Lower lobe of right lung (tissue), 2 donors: ENCODE data around the gene GSE1. TPM values are rescaled to one million over a fixed set of nuclear protein-coding genes. Genes with fewer than 3 reads are reported as not detected.

Source experiments
- ATAC-seq, 2 donors: fragments of 200-7000 bp; cut with Tn5 transposase; one replicate each; pipeline ENCODE4 v1.9.1; 2020 to 2022; ENCODE audit warnings: mild to moderate bottlenecking in 2 of 2, moderate library complexity in 2 of 2
- DNase-seq: peaks from one replicate; pipeline ENCODE4 v3.0.0-alpha.2; 2020
- H3K27ac ChIP-seq: fragments of 200-600 bp; one replicate; pipeline ENCODE4 v1.8.0; 2022
- H3K27me3 ChIP-seq: fragments of 200-600 bp; one replicate; pipeline ENCODE4 v1.8.0; 2022; ENCODE audit warnings: low read depth
- H3K36me3 ChIP-seq: fragments of 200-600 bp; one replicate; pipeline ENCODE4 v1.8.0; 2022; ENCODE audit warnings: mild to moderate bottlenecking
- H3K4me1 ChIP-seq: fragments of 200-600 bp; one replicate; pipeline ENCODE4 v1.8.0; 2022
- H3K4me3 ChIP-seq: fragments of 200-600 bp; one replicate; pipeline ENCODE4 v1.8.0; 2022; ENCODE audit warnings: mild to moderate bottlenecking
- H3K9me3 ChIP-seq: fragments of 200-600 bp; one replicate; pipeline ENCODE4 v1.8.0; 2022
- CTCF ChIP-seq: fragments of 200-600 bp; IDR thresholded peaks from one replicate; pipeline ENCODE4 v1.8.0; 2022; ENCODE audit warnings: antibody characterized with exemption, mild to moderate bottlenecking
- intact Hi-C: fragments of 100-400 bp; cut with DNase I; formaldehyde crosslinking; loops from one replicate; pipeline ENCODE4 v1.11.0; 2022
- total RNA-seq: library from RNA; stranded (reverse); fragmentation: NEBNext Ultra II Directional; extraction: Animal tissue kit (Norgen Biotek cat#: 25700); gene quantifications from one replicate; pipeline ENCODE4 v1.2.1, GENCODE V29; 2021
- donor health status: DM: no; HTN: yes; CAD: no; lungs with severe emphysema.

GSE1 gene
- total RNA-seq, 1 donor from 2014 or later: 85.2 TPM

- Histone ChIP-seq H3K9me3 (no peaks in the 10 kb centered on the region), H3K36me3 (no peaks in the 10 kb centered on the region), H3K27ac (no peak overlapping the region), H3K4me3 (no peak overlapping the region), H3K4me1 (no peaks in the 10 kb centered on the region), H3K27me3 (no peaks in the 10 kb centered on the region)
- ATAC-seq (peak in 1 of 2 donors; percentile 71), DNase-seq (no peak)
- intact Hi-C loops: no loop called here
- no peak for TF ChIP-seq CTCF
Measured at GRCh38 chr16:85707528-85708095, 94.5 kb downstream of the GSE1 start.

DNA sequence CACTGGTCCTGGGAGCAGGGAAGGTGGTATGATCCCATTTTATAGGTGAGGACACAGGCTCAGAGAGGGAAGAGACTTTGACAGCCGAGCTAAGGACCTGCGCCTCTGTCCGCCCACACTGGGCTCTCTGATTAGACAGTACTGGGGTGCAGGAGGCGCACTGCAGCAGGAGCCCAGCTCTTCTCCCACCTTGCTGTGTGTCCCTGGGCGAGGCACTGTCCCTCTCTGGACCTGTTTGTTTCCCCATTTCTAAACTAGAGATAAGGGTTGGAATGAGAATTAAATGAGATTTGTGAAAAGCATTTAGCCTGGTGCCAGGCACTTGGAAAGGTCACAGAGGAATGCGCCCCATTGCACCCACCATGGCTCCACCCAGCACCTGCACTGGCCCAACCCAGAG is 95.2 kb downstream of the GSE1 start:
- no peak for TF ChIP-seq CTCF
- ATAC-seq: no peak
- no peaks in the 10 kb centered on the region for H3K9me3 ChIP-seq
- DNase-seq: no peak
- H3K4me3 ChIP-seq: no peak overlapping the region
- intact Hi-C loops: no loop called here
- H3K27ac ChIP-seq: no peak overlapping the region
- no peaks in the 10 kb centered on the region for H3K36me3 ChIP-seq
- no peaks in the 10 kb centered on the region for H3K27me3 ChIP-seq
- no peaks in the 10 kb centered on the region for H3K4me1 ChIP-seq

DNA sequence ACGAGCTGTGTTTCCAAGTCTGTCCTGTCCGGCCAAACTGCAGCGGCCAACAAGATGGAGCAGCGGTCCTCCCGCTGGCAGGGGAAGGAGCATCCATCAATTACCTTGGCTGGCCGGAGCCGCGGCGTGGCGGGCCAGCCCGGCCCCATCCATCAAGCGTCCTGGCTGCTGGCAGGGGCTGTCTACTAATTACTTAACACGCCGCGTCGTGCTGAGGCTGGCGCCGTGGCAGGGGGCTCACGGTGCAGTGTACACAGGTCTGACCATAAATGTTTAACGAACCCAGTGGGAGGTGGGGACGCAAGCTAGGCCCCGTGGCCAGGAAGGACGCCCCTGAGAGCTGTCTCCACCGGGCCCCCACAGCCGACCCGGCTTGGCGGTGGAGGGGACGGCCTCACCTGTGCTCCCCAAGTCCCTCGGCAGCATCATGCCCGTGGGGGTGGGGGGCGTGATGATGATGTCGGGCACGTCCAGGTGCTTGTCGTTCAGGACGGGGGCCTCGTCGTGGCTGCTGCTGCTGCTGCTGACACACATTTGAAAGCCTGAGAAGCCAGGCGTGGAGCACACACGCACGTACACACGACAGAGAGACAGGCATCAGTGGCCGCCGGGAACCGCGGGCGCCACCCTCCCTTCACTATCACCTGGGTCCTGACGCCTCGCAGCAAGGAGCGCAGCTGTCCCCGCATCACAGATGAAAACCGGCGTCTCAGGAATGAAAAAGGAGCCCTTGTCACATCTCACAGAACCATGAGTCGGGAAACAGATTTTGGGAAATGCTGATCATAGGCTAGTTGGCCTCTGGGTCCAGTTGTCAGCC is 96.9 kb downstream of the GSE1 start:
- no peak for DNase-seq
- ATAC-seq: no peak
- Histone ChIP-seq H3K9me3 (no peaks in the 10 kb centered on the region), H3K4me3 (no peak overlapping the region), H3K27ac (no peak overlapping the region), H3K36me3 (no peaks in the 10 kb centered on the region), H3K4me1 (no peaks in the 10 kb centered on the region), H3K27me3 (no peaks in the 10 kb centered on the region)
- intact Hi-C loops: no loop called here
- no peak for TF ChIP-seq CTCF

DNA sequence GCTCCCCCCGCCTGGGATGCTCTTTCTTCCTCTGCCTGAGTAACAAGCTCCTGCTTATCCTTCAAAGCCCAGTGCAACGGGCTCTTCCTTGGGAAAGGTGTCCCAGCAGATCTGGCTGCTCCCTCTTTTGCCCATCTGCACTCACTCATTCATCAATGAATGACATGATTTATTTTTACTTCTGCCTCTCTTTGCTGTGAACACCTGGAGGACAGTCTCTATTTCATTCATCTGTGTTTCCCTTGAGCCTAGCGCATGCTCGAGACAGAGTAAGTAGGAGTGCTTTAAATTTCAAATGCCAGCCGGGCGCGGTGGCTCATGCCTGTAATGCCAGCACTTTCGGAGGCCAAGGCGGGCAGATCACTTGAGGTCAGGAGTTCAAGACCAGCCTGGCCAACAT is 97.6 kb downstream of the GSE1 start:
- DNase-seq: no peak
- Histone ChIP-seq H3K4me3 (no peak overlapping the region), H3K36me3 (no peaks in the 10 kb centered on the region), H3K27ac (no peak overlapping the region), H3K4me1 (peaks cover 3% of the 10 kb centered on the region), H3K27me3 (no peaks in the 10 kb centered on the region), H3K9me3 (no peaks in the 10 kb centered on the region)
- intact Hi-C loops: no loop called here
- ATAC-seq: no peak
- TF ChIP-seq CTCF: no peak

GRCh38 chr16:85711982-85712587 is 99.0 kb downstream of the GSE1 start:
- Histone ChIP-seq H3K4me3 (no peak overlapping the region), H3K27ac (no peak overlapping the region), H3K27me3 (peaks cover 3% of the 10 kb centered on the region), H3K9me3 (no peaks in the 10 kb centered on the region), H3K4me1 (peaks cover 6% of the 10 kb centered on the region), H3K36me3 (no peaks in the 10 kb centered on the region)
- DNase-seq: no peak
- TF ChIP-seq CTCF: no peak
- intact Hi-C loops: no loop called here
- ATAC-seq: no peak
